Skeletal muscle satellite cell (primary cell): ENCODE measurements around the gene ADPGK. TPM values are rescaled to one million over a fixed set of nuclear protein-coding genes. Genes with fewer than 3 reads are reported as not detected.
"Not testable (repeated sequence)": the region's sequence is repeated elsewhere in the genome, so short reads cannot be mapped to it uniquely, and the experiment has no call there.

Experiments
- H3K27me3 ChIP-seq: 2 replicates; pipeline ENCODE4 v1.7.0; 2013; ENCODE audit warnings: low read length; ENCODE audit not compliant: control insufficient read depth, insufficient read depth
- H3K36me3 ChIP-seq: 2 replicates; pipeline ENCODE4 v1.7.0; 2013; ENCODE audit warnings: mild to moderate bottlenecking, control low read depth, low read length; ENCODE audit not compliant: insufficient read depth
- H3K4me1 ChIP-seq: 2 replicates; pipeline ENCODE4 v1.7.0; 2013; ENCODE audit warnings: low read length; ENCODE audit not compliant: control insufficient read depth, insufficient read depth
- H3K4me2 ChIP-seq: 2 replicates; pipeline ENCODE4 v1.7.0; 2013; ENCODE audit warnings: mild to moderate bottlenecking, low read length
- H3K4me3 ChIP-seq: 2 replicates; pipeline ENCODE4 v1.7.0; 2013; ENCODE audit warnings: low read length
- H3K9ac ChIP-seq: 2 replicates; pipeline ENCODE4 v1.7.0; 2013; ENCODE audit warnings: mild to moderate bottlenecking, low read depth, low read length, moderate library complexity
- H3K9me3 ChIP-seq: replicated peaks from 2 replicates; pipeline ENCODE4 v1.7.0; 2013; ENCODE audit warnings: mild to moderate bottlenecking, control low read depth, low read length
- total RNA-seq: library from RNA; depleted of rRNA; stranded (reverse); fragments of >200 nt; gene quantifications from 2 replicates; pipeline ENCODE4 v1.2.3, GENCODE V29; 2012; rRNA removed

ADPGK gene
- 54.5 and 55.9 TPM in 2 replicates for total RNA-seq

- peaks cover 11% of the 10 kb centered on the region for H3K4me1 ChIP-seq
- peak within 1 kb of the TSS; percentile 95 for H3K4me3 ChIP-seq
- peak within 1 kb of the TSS; percentile 89 for H3K4me2 ChIP-seq
- no peaks in the 10 kb centered on the region for H3K27me3 ChIP-seq
- no peaks in the 10 kb centered on the region for H3K36me3 ChIP-seq
- no peaks in the 10 kb centered on the region for H3K9me3 ChIP-seq
- H3K9ac ChIP-seq = peak within 1 kb of the TSS; percentile 80
Observed at GRCh38 chr15:72783640-72784455, at the start of gene ADPGK. ADPGK (minus strand) TSS chr15:72783758; CDS start chr15:72783691, 67 bp downstream.

GRCh38 chr15:72827226-72827625 is 43.7 kb upstream of the ADPGK start:
- Histone ChIP-seq H3K9me3 (no peaks in the 10 kb centered on the region), H3K27me3 (peaks cover 9% of the 10 kb centered on the region), H3K4me3 (no peak overlapping the region), H3K9ac (no peak overlapping the region), H3K4me1 (no peaks in the 10 kb centered on the region), H3K36me3 (no peaks in the 10 kb centered on the region), H3K4me2 (no peak overlapping the region)

- Histone ChIP-seq H3K4me3 (no peak overlapping the region), H3K9ac (no peak overlapping the region), H3K9me3 (no peaks in the 10 kb centered on the region), H3K27me3 (peaks cover 16% of the 10 kb centered on the region), H3K4me1 (no peaks in the 10 kb centered on the region), H3K36me3 (no peaks in the 10 kb centered on the region), H3K4me2 (no peak overlapping the region)
Observed at GRCh38 chr15:72826611-72827010, 43.1 kb upstream of the ADPGK start.

- Histone ChIP-seq H3K27me3 (peaks cover 16% of the 10 kb centered on the region), H3K9me3 (no peaks in the 10 kb centered on the region), H3K9ac (no peak overlapping the region), H3K4me1 (no peaks in the 10 kb centered on the region), H3K36me3 (no peaks in the 10 kb centered on the region), H3K4me2 (no peak overlapping the region), H3K4me3 (no peak overlapping the region)
Observed at GRCh38 chr15:72825829-72826228, 42.3 kb upstream of the ADPGK start.

- H3K4me1 ChIP-seq = no peaks in the 10 kb centered on the region
- no peaks in the 10 kb centered on the region for H3K9me3 ChIP-seq
- no peak overlapping the region for H3K4me2 ChIP-seq
- H3K4me3 ChIP-seq = no peak overlapping the region
- H3K9ac ChIP-seq = no peak overlapping the region
- peaks cover 25% of the 10 kb centered on the region for H3K27me3 ChIP-seq
- H3K36me3 ChIP-seq = no peaks in the 10 kb centered on the region
Observed at GRCh38 chr15:72824781-72825180, 41.2 kb upstream of the ADPGK start.

- no peak overlapping the region for H3K4me3 ChIP-seq
- H3K4me2 ChIP-seq = no peak overlapping the region
- no peaks in the 10 kb centered on the region for H3K9me3 ChIP-seq
- no peak overlapping the region for H3K9ac ChIP-seq
- peaks cover 30% of the 10 kb centered on the region for H3K27me3 ChIP-seq
- no peaks in the 10 kb centered on the region for H3K4me1 ChIP-seq
- H3K36me3 ChIP-seq = no peaks in the 10 kb centered on the region
Observed at GRCh38 chr15:72824112-72824511, 40.6 kb upstream of the ADPGK start.

- H3K9ac ChIP-seq = no peak overlapping the region
- peaks cover 48% of the 10 kb centered on the region for H3K27me3 ChIP-seq
- H3K4me3 ChIP-seq = no peak overlapping the region
- no peaks in the 10 kb centered on the region for H3K4me1 ChIP-seq
- no peak overlapping the region for H3K4me2 ChIP-seq
- H3K36me3 ChIP-seq = no peaks in the 10 kb centered on the region
- H3K9me3 ChIP-seq = no peaks in the 10 kb centered on the region
Observed at GRCh38 chr15:72820278-72820677, 36.7 kb upstream of the ADPGK start.

- Histone ChIP-seq H3K9me3 (no peaks in the 10 kb centered on the region), H3K4me1 (no peaks in the 10 kb centered on the region), H3K27me3 (peaks cover 59% of the 10 kb centered on the region), H3K4me3 (no peak overlapping the region), H3K4me2 (no peak overlapping the region), H3K9ac (no peak overlapping the region), H3K36me3 (no peaks in the 10 kb centered on the region)
Observed at GRCh38 chr15:72818632-72819031, 35.1 kb upstream of the ADPGK start.

- no peaks in the 10 kb centered on the region for H3K9me3 ChIP-seq
- peaks cover 62% of the 10 kb centered on the region for H3K27me3 ChIP-seq
- no peak overlapping the region for H3K4me3 ChIP-seq
- no peaks in the 10 kb centered on the region for H3K4me1 ChIP-seq
- H3K9ac ChIP-seq = no peak overlapping the region
- no peak overlapping the region for H3K4me2 ChIP-seq
- no peaks in the 10 kb centered on the region for H3K36me3 ChIP-seq
Observed at GRCh38 chr15:72813345-72814004, 29.9 kb upstream of the ADPGK start.

- Histone ChIP-seq H3K27me3 (peaks cover 43% of the 10 kb centered on the region), H3K9me3 (no peaks in the 10 kb centered on the region), H3K4me1 (no peaks in the 10 kb centered on the region), H3K4me2 (no peak overlapping the region), H3K4me3 (no peak overlapping the region), H3K9ac (no peak overlapping the region), H3K36me3 (no peaks in the 10 kb centered on the region)
Observed at GRCh38 chr15:72809329-72809728, 25.8 kb upstream of the ADPGK start.

- not testable (repeated sequence) for H3K4me3 ChIP-seq, H3K36me3 ChIP-seq, H3K4me2 ChIP-seq, H3K9ac ChIP-seq, H3K4me1 ChIP-seq, H3K9me3 ChIP-seq
- peaks cover 27% of the 10 kb centered on the region for H3K27me3 ChIP-seq
Observed at GRCh38 chr15:72807346-72807745, 23.8 kb upstream of the ADPGK start.

- H3K27me3 ChIP-seq = peaks cover 20% of the 10 kb centered on the region
- H3K9ac ChIP-seq = no peak overlapping the region
- no peak overlapping the region for H3K4me2 ChIP-seq
- no peak overlapping the region for H3K4me3 ChIP-seq
- H3K4me1 ChIP-seq = no peaks in the 10 kb centered on the region
- no peaks in the 10 kb centered on the region for H3K36me3 ChIP-seq
- H3K9me3 ChIP-seq = no peaks in the 10 kb centered on the region
Observed at GRCh38 chr15:72803006-72803405, 19.4 kb upstream of the ADPGK start.
